Right lobe of liver (tissue), 6 donors: ENCODE data around the gene YTHDF1. TPM values are rescaled to one million over a fixed set of nuclear protein-coding genes. Genes with fewer than 3 reads are reported as not detected.

Source experiments
- ATAC-seq, 4 donors: fragments of 200-7000 bp; cut with Tn5 transposase; one replicate each; pipeline ENCODE4 v1.9.1; 2020; ENCODE audit warnings: mild to moderate bottlenecking in 4 of 4, moderate library complexity in 4 of 4
- DNase-seq, 3 donors: peaks; one replicate each; pipeline ENCODE4 v3.0.0-alpha.2; 2020
- H3K27ac ChIP-seq, 3 donors: fragments of 200-600 bp; one replicate each; pipeline ENCODE4 v1.8.0; 2022
- H3K27me3 ChIP-seq, 2 donors: fragments of 200-600 bp; one replicate each; pipeline ENCODE4 v1.8.0; 2022
- H3K36me3 ChIP-seq, 4 donors: fragments of 200-600 bp; sonication (generic) in 1 of 4; one replicate each; pipeline versions ENCODE4 v1.5.1 to v1.8.0; 2017 to 2022; ENCODE audit warnings: control low read depth in 1 of 4
- H3K4me1 ChIP-seq, 4 donors: fragments of 200-600 bp; sonication (generic) in 1 of 4; one replicate each; pipeline versions ENCODE4 v1.5.1 to v1.8.0; 2017 to 2022; ENCODE audit warnings: control low read depth in 1 of 4
- H3K4me3 ChIP-seq, 3 donors: fragments of 200-600 bp; one replicate each; pipeline ENCODE4 v1.8.0; 2022
- H3K9me3 ChIP-seq, 4 donors: fragments of 200-600 bp; sonication (generic) in 1 of 4; one replicate each; pipeline versions ENCODE4 v1.5.1 to v1.8.0; 2017 to 2022; ENCODE audit warnings: control low read depth in 1 of 4
- CTCF ChIP-seq, 4 donors: fragments of 200-600 bp in 3 of 4; fragments of 450-650 bp in 1 of 4; IDR thresholded peaks; one replicate each; pipeline versions ENCODE4 v1.5.1 to v1.8.0; 2016 to 2022; ENCODE audit warnings: antibody characterized with exemption in 4 of 4, mild to moderate bottlenecking in 2 of 4
- POLR2A ChIP-seq: fragments of 450-650 bp; IDR thresholded peaks from one replicate; pipeline ENCODE4 v1.6.1; 2017; ENCODE audit warnings: antibody characterized with exemption, mild to moderate bottlenecking
- WGBS: methylation state at CpG from one replicate; pipeline ENCODE4 v1.1.6; 2018; ENCODE audit warnings: low coverage, low lambda C conversion rate; ENCODE audit not compliant: insufficient coverage; ENCODE audit errors: missing lambda C conversion rate; 5-methylcytosine and 5-hydroxymethylcytosine counted together
- intact Hi-C, 2 donors: fragments of 100-400 bp; cut with DNase I; formaldehyde crosslinking; loops; one replicate each; pipeline versions ENCODE4 v1.11.2 to v1.14.1; 2022
- total RNA-seq, 6 experiments: library from RNA; depleted of rRNA in 2 of 6; stranded (reverse); fragments of >200 nt in 2 of 6; fragmentation: NEBNext Ultra II Directional in 3 of 6; extraction: Animal tissue kit (Norgen Biotek cat#: 25700) in 3 of 6; gene quantifications; one replicate each; pipeline versions ENCODE4 v1.1.0 to v1.2.4, GENCODE V29; 2016 to 2023
- donor health status: DM: no; HTN: yes; CAD: no.
- donor health status: DM: no; HTN: no; CAD: no.
- donor health status: DM: no; HTN: no; CAD: no.
- donor health status: DM: no; HTN: yes; CAD: no.
- donor health status: DM: no; HTN: yes; CAD: no.

The YTHDF1 gene
- total RNA-seq, 6 experiments from 2014 or later = 16.4 to 23.6 (median 21.1) TPM

- peak in 1 of 4 donors; percentile 36 for ATAC-seq
- Histone ChIP-seq H3K4me1 (peaks cover 0 to 12% (median 4%) of the 10 kb centered on the region in 4 donors), H3K36me3 (peaks cover 0 to 31% (median 15%) of the 10 kb centered on the region in 4 donors), H3K27me3 (no peaks in the 10 kb centered on the region), H3K27ac (no peak overlapping the region), H3K4me3 (no peak overlapping the region), H3K9me3 (no peaks in the 10 kb centered on the region)
- peak in 1 of 3 donors; percentile 19 for DNase-seq
- intact Hi-C loops = no loop called here
- 59% methylated on average over 7 of the region's 7 CpGs for WGBS
- TF ChIP-seq POLR2A (no peak), CTCF (IDR thresholded peaks at IDR 0.05) (no peak)
Observed at GRCh38 chr20:63198606-63199005, 17.3 kb downstream of the YTHDF1 start.

GRCh38 chr20:63196768-63197470 is 19.0 kb downstream of the YTHDF1 start:
- H3K36me3 ChIP-seq = peaks cover 0 to 14% (median 2%) of the 10 kb centered on the region in 4 donors
- TF ChIP-seq POLR2A (no peak), CTCF (IDR thresholded peaks at IDR 0.05) (no peak)
- H3K27ac ChIP-seq = no peak overlapping the region
- H3K4me3 ChIP-seq = no peak overlapping the region
- WGBS = 72% methylated on average over 4 of the region's 9 CpGs
- H3K9me3 ChIP-seq = no peaks in the 10 kb centered on the region
- H3K4me1 ChIP-seq = peaks cover 0 to 12% (median 4%) of the 10 kb centered on the region in 4 donors
- ATAC-seq (peak in 1 of 4 donors; percentile 19), DNase-seq (peak in 1 of 3 donors; percentile 38)
- intact Hi-C loops = no loop called here
- no peaks in the 10 kb centered on the region for H3K27me3 ChIP-seq

- intact Hi-C loops = no loop called here
- no peaks in the 10 kb centered on the region for H3K27me3 ChIP-seq
- 88% methylated on average over 4 of the region's 4 CpGs for WGBS
- H3K9me3 ChIP-seq = no peaks in the 10 kb centered on the region
- peaks cover 0 to 9% (median 0%) of the 10 kb centered on the region in 4 donors for H3K36me3 ChIP-seq
- TF ChIP-seq CTCF (IDR thresholded peaks at IDR 0.05) = no peak
- DNase-seq (no peak), ATAC-seq (no peak)
- H3K4me3 ChIP-seq = no peak overlapping the region
- H3K27ac ChIP-seq = no peak overlapping the region
- H3K4me1 ChIP-seq = peaks cover 0 to 12% (median 4%) of the 10 kb centered on the region in 4 donors
Observed at GRCh38 chr20:63194797-63195173, 21.1 kb downstream of the YTHDF1 start.

- ATAC-seq (no peak), DNase-seq (no peak)
- 87% methylated on average over 14 of the region's 14 CpGs for WGBS
- H3K4me3 ChIP-seq = no peak overlapping the region
- H3K4me1 ChIP-seq = peaks cover 0 to 12% (median 4%) of the 10 kb centered on the region in 4 donors
- H3K9me3 ChIP-seq = no peaks in the 10 kb centered on the region
- H3K36me3 ChIP-seq = peaks cover 0 to 9% (median 0%) of the 10 kb centered on the region in 4 donors
- no peaks in the 10 kb centered on the region for H3K27me3 ChIP-seq
- intact Hi-C loops = no loop called here
- no peak overlapping the region for H3K27ac ChIP-seq
- no peak for TF ChIP-seq POLR2A
- TF ChIP-seq CTCF (IDR thresholded peaks at IDR 0.05) = no peak
Observed at GRCh38 chr20:63194007-63194796, 21.7 kb downstream of the YTHDF1 start.
